Mesenchymal stem cell (in vitro differentiated cells and primary cell): ENCODE results near the gene TSPAN9. TPM values are rescaled to one million over a fixed set of nuclear protein-coding genes. Genes with fewer than 3 reads are reported as not detected.

Experiments used
- DNase-seq: peaks from one replicate; pipeline ENCODE4 v3.0.0-alpha.2; 2013
- H2AFZ ChIP-seq: one replicate; pipeline ENCODE4 v1.6.1; 2013; ENCODE audit warnings: low read depth, mild to moderate bottlenecking, control low read depth, inconsistent platforms, low read length, moderate library complexity
- H2AK5ac ChIP-seq: 2 replicates; pipeline ENCODE4 v1.6.1; 2013; ENCODE audit warnings: low read length, moderate library complexity, mild to moderate bottlenecking, inconsistent platforms; ENCODE audit not compliant: severe bottlenecking
- H2BK120ac ChIP-seq: one replicate; pipeline ENCODE4 v1.6.1; 2013; ENCODE audit warnings: low read depth, mild to moderate bottlenecking, inconsistent platforms, low read length, moderate library complexity
- H2BK12ac ChIP-seq, 2 experiments: one replicate each; pipeline ENCODE4 v1.6.1; 2013; ENCODE audit warnings: inconsistent platforms in 2 of 2, low read length in 2 of 2, mild to moderate bottlenecking in 2 of 2, moderate library complexity in 2 of 2, control low read depth in 1 of 2
- H2BK15ac ChIP-seq: one replicate; pipeline ENCODE4 v1.6.1; 2013; ENCODE audit warnings: mild to moderate bottlenecking, low read depth, inconsistent platforms; ENCODE audit not compliant: poor library complexity, severe bottlenecking
- H2BK5ac ChIP-seq: 2 replicates; pipeline ENCODE4 v1.6.1; 2013; ENCODE audit warnings: low read depth, mild to moderate bottlenecking, low read length, control low read depth, inconsistent platforms; ENCODE audit not compliant: poor library complexity, severe bottlenecking
- H3K14ac ChIP-seq, 2 experiments: one replicate each; pipeline ENCODE4 v1.6.1; 2013; ENCODE audit warnings: inconsistent platforms in 2 of 2, low read length in 2 of 2, control low read depth in 1 of 2, mild to moderate bottlenecking in 1 of 2, moderate library complexity in 1 of 2
- H3K18ac ChIP-seq, 2 experiments: one replicate each; pipeline ENCODE4 v1.6.1; 2013; ENCODE audit warnings: inconsistent platforms in 2 of 2, low read length in 2 of 2, control low read depth in 1 of 2, low read depth in 1 of 2, mild to moderate bottlenecking in 1 of 2
- H3K23ac ChIP-seq, 2 experiments: one replicate each; pipeline ENCODE4 v1.6.1; 2013; ENCODE audit warnings: inconsistent platforms in 2 of 2, low read length in 2 of 2, mild to moderate bottlenecking in 2 of 2, moderate library complexity in 2 of 2, control low read depth in 1 of 2
- H3K27ac ChIP-seq: 2 replicates; pipeline ENCODE4 v1.5.1; 2013; ENCODE audit warnings: mild to moderate bottlenecking, moderate library complexity, low read length, control low read depth, inconsistent platforms; ENCODE audit not compliant: poor library complexity, severe bottlenecking
- H3K27me3 ChIP-seq, 2 experiments: 2 replicates each; pipeline versions ENCODE4 v1.6.1 to v1.7.0; 2013; ENCODE audit warnings: low read length in 2 of 2, mild to moderate bottlenecking in 2 of 2, moderate library complexity in 2 of 2, control low read depth in 1 of 2, inconsistent platforms in 1 of 2; ENCODE audit not compliant: control insufficient read depth in 1 of 2, insufficient read depth in 1 of 2
- H3K36me3 ChIP-seq, 2 experiments: 2 replicates each; pipeline versions ENCODE4 v1.6.1 to v1.7.0; 2013; ENCODE audit warnings: low read length in 2 of 2, control low read depth in 1 of 2, inconsistent platforms in 1 of 2, low read depth in 1 of 2, mild to moderate bottlenecking in 1 of 2; ENCODE audit not compliant: insufficient read depth in 2 of 2, control insufficient read depth in 1 of 2
- H3K4ac ChIP-seq, 2 experiments: one replicate each; pipeline ENCODE4 v1.6.1; 2013; ENCODE audit warnings: inconsistent platforms in 2 of 2, low read length in 2 of 2, mild to moderate bottlenecking in 2 of 2, moderate library complexity in 2 of 2, control low read depth in 1 of 2, low read depth in 1 of 2
- H3K4me1 ChIP-seq: 2 replicates; pipeline ENCODE4 v1.6.1; 2013; ENCODE audit warnings: low read depth, low read length, control low read depth; ENCODE audit not compliant: control insufficient read depth, insufficient read depth
- H3K4me2 ChIP-seq: 2 replicates; pipeline ENCODE4 v1.6.1; 2013; ENCODE audit warnings: low read length, mild to moderate bottlenecking, inconsistent platforms; ENCODE audit not compliant: poor library complexity, severe bottlenecking
- H3K4me3 ChIP-seq, 2 experiments: 2 replicates each; pipeline versions ENCODE4 v1.5.1 to v1.7.0; 2013; ENCODE audit warnings: low read length in 2 of 2, mild to moderate bottlenecking in 2 of 2, control low read depth in 1 of 2, low read depth in 1 of 2; ENCODE audit not compliant: insufficient read depth in 1 of 2
- H3K79me1 ChIP-seq: replicated peaks from 2 replicates; pipeline ENCODE4 v1.6.1; 2013; ENCODE audit warnings: mild to moderate bottlenecking, control low read depth, low read length, inconsistent platforms; ENCODE audit not compliant: poor library complexity, severe bottlenecking
- H3K9ac ChIP-seq: 2 replicates; pipeline ENCODE4 v1.7.0; 2013; ENCODE audit warnings: mild to moderate bottlenecking, low read length, moderate library complexity
- H3K9me3 ChIP-seq: 2 replicates; pipeline ENCODE4 v1.7.0; 2013; ENCODE audit warnings: mild to moderate bottlenecking, low read length; ENCODE audit not compliant: control insufficient read depth
- H4K8ac ChIP-seq: one replicate; pipeline ENCODE4 v1.6.1; 2013; ENCODE audit warnings: inconsistent platforms, mild to moderate bottlenecking, low read length, moderate library complexity
- H4K91ac ChIP-seq: one replicate; pipeline ENCODE4 v1.6.1; 2013; ENCODE audit warnings: mild to moderate bottlenecking, low read length, inconsistent platforms
- WGBS: methylation state at CpG from one replicate; pipeline ENCODE4 v1.1.7; 2013; ENCODE audit warnings: mixed read lengths; 5-methylcytosine and 5-hydroxymethylcytosine counted together
- polyA plus RNA-seq, 2 experiments: library from polyadenylated mRNA; stranded (reverse); fragments of 200-250 nt; gene quantifications; one replicate each; pipeline ENCODE4 v1.2.3, GENCODE V29; 2013

TSPAN9 gene, protein sequence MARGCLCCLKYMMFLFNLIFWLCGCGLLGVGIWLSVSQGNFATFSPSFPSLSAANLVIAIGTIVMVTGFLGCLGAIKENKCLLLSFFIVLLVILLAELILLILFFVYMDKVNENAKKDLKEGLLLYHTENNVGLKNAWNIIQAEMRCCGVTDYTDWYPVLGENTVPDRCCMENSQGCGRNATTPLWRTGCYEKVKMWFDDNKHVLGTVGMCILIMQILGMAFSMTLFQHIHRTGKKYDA
- 22.0 TPM for polyA plus RNA-seq (2013, experiment 1 of 2)
- polyA plus RNA-seq (2013, experiment 2 of 2), result 21.7 TPM

DNA sequence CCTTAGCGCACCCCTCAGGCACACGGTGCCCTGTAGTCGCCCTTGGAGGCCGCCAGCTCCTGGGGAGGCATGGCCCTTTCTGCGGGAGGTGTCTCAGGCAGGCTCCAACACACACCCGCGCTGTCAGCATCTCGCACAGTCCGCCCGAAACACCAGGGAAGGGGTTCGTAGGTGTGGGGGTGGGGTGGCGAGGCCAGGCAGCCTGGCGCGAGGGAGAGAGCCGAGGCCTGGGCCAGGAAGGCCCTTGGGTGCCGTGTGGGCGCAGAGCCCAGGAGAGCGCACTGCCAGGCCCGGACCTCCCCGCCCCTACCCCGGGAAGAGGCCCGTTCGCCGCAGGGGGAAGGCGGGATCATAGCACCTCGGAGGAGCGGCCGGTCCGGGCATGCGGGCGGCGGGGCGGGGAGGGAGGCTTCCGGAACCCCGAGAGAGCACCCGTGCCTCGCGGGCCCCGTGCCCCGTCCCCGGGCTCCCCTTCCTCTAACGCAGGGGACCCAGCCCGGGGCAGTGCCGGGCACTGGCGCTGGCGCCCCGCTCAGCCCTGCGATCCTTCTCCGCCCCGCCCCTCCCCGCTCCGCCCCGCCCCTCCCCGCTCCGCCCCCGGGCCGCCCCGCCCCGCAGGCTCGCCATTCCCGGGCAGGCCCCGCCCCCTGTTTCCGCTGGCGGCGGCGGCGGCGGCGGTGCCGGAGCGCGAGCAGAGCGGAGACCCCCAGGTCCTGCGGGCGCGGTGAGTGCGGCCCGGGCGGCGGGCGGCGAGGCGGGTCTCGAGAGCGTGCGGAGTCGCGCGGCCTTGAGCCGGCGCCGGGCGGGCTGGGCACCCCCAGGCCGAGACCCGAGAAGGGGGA lies at the start of gene TSPAN9:
TSS of gene TSPAN9 (plus strand) at position 650 of the 842 bp plus-strand sequence. CDS start 123,815 bp downstream, outside the sequence.
- H3K23ac ChIP-seq, result peak within 1 kb of the TSS; percentile 60 to 82
- no peaks in the 10 kb centered on the region for H3K27me3 ChIP-seq
- H3K4me2 ChIP-seq, result peak within 1 kb of the TSS; percentile 92
- H2BK12ac ChIP-seq, result peak within 1 kb of the TSS in 1 of 2 experiments; percentile 74
- 2% methylated on average over 49 of the region's 95 CpGs for WGBS
- H3K14ac ChIP-seq, result peak within 1 kb of the TSS; percentile 20 to 87
- no peaks in the 10 kb centered on the region for H3K9me3 ChIP-seq
- H2AK5ac ChIP-seq, result no peak within 1 kb of the TSS
- H3K79me1 ChIP-seq, result peaks cover 12% of the 10 kb centered on the region
- no peak within 1 kb of the TSS for H2BK5ac ChIP-seq
- H4K8ac ChIP-seq, result peak within 1 kb of the TSS; percentile 97
- H3K4me1 ChIP-seq, result peaks cover 9% of the 10 kb centered on the region
- peak within 1 kb of the TSS; percentile 85 for H2BK120ac ChIP-seq
- peak within 1 kb of the TSS; percentile 93 for H4K91ac ChIP-seq
- peak within 1 kb of the TSS; percentile 83 for H2AFZ ChIP-seq
- DNase-seq, result peak; percentile 76
- peak within 1 kb of the TSS; percentile 69 to 93 for H3K18ac ChIP-seq
- H3K4me3 ChIP-seq, result peak within 1 kb of the TSS; percentile 84 to 88
- peak within 1 kb of the TSS; percentile 76 to 83 for H3K4ac ChIP-seq
- H3K36me3 ChIP-seq, result no peaks in the 10 kb centered on the region
- peak within 1 kb of the TSS; percentile 97 for H2BK15ac ChIP-seq
- H3K9ac ChIP-seq, result peak within 1 kb of the TSS; percentile 88
- H3K27ac ChIP-seq, result peak within 1 kb of the TSS; percentile 3

DNA sequence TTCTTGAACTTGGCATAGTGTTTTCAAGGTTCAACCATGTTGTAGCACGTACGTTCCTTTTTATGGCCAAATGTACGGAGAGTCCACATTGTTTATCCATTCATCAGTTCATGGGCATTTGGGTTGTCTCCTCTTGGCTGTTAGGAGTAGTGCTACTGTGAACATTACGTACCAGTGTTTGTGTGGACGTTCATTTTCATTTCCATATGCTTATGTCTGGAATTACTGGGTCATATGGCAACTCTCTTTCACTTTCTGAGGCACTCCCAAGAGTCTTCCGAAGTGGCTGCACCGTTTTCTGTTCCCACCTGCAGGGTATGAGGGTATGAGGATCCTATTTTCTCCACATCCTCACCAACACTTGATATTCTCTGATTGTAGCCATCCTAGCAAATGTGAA lies 49.1 kb upstream of the TSPAN9 start:
- Histone ChIP-seq H3K4me3 (no peak overlapping the region), H2AFZ (no peak overlapping the region), H3K27ac (no peak overlapping the region), H3K9ac (no peak overlapping the region), H3K4me1 (peaks cover 8% of the 10 kb centered on the region), H3K4ac (no peak overlapping the region), H2BK15ac (no peak overlapping the region), H2BK12ac (no peak overlapping the region), H3K4me2 (no peak overlapping the region), H3K23ac (no peak overlapping the region), H3K9me3 (no peaks in the 10 kb centered on the region), H2BK5ac (no peak overlapping the region), H3K27me3 (no peaks in the 10 kb centered on the region), H3K36me3 (peaks cover 12 to 33% of the 10 kb centered on the region in 2 experiments), H2AK5ac (no peak overlapping the region), H4K8ac (no peak overlapping the region), H2BK120ac (no peak overlapping the region), H3K14ac (no peak overlapping the region), H4K91ac (no peak overlapping the region), H3K79me1 (peaks cover 6% of the 10 kb centered on the region), H3K18ac (no peak overlapping the region)
- WGBS, result 97% methylated on average over 3 of the region's 7 CpGs
- DNase-seq, result no peak

DNA sequence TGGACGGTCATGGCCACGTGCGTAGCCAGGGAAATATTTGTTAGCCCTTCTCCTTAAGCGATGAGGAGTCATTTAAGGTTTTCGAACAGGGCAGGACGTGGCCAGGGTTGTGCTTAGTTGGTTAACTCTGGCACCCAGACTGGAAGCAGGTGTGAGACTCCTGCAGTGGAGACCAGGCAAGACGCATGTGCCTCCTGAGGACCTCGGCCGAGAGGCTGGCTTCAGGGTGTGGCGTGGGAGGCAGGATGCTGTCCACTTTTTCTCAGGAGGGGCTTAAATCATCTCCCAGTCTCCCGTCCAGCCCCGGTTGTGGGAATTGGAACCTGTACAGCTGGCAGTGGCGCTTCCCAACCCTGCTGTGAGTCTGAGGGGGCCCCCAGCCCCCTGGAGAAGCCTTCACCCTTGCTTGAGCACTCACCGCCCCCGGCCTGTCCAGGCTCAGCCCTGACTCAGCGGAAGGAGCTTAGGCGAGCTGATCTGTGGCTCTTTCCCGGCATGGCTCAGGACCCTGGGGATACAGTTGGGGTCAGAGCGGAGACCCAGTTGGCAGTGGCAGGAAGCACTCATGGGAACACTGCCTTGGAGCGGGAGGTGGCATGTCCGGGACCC lies 46.3 kb upstream of the TSPAN9 start:
- no peaks in the 10 kb centered on the region for H3K27me3 ChIP-seq
- peaks cover 9% of the 10 kb centered on the region for H3K79me1 ChIP-seq
- no peak overlapping the region for H3K14ac ChIP-seq
- H3K4ac ChIP-seq, result no peak overlapping the region
- DNase-seq, result no peak
- H4K91ac ChIP-seq, result no peak overlapping the region
- H3K36me3 ChIP-seq, result peaks cover 12 to 33% of the 10 kb centered on the region in 2 experiments
- H3K23ac ChIP-seq, result no peak overlapping the region
- WGBS, result 94% methylated on average over 19 of the region's 21 CpGs
- no peak overlapping the region for H2AK5ac ChIP-seq
- H4K8ac ChIP-seq, result no peak overlapping the region
- H2BK120ac ChIP-seq, result no peak overlapping the region
- H2BK15ac ChIP-seq, result no peak overlapping the region
- no peak overlapping the region for H2AFZ ChIP-seq
- no peak overlapping the region for H3K9ac ChIP-seq
- H3K9me3 ChIP-seq, result no peaks in the 10 kb centered on the region
- no peak overlapping the region for H2BK12ac ChIP-seq
- no peak overlapping the region for H3K27ac ChIP-seq
- H3K18ac ChIP-seq, result peak overlapping the region in 1 of 2 experiments; percentile 4
- peaks cover 15% of the 10 kb centered on the region for H3K4me1 ChIP-seq
- H3K4me3 ChIP-seq, result no peak overlapping the region
- no peak overlapping the region for H2BK5ac ChIP-seq
- H3K4me2 ChIP-seq, result no peak overlapping the region

DNA sequence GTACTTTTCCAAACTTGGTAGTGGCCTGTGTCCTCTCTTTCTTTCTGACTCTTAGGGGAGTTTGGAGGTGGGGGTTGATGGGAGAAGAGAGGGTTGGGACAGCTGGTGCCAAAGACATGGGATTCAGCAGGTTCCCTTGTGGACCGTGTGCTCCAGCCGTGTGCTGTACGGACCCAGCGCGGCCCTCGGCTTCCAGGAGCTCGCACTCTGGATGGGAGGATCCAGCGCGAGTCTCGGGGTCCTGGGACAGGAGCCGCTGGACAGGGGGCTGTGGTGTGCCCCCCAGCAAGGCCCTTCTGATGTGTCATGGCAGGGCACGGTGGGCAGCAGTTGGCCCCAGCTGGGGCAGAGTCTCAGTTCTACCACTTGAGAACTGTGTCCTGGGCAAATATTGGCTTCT lies 45.0 kb upstream of the TSPAN9 start:
- Histone ChIP-seq H2AFZ (no peak overlapping the region), H3K27ac (no peak overlapping the region), H3K9ac (no peak overlapping the region), H3K36me3 (peaks cover 12 to 36% of the 10 kb centered on the region in 2 experiments), H3K23ac (peak overlapping the region in 1 of 2 experiments; percentile 31), H3K14ac (no peak overlapping the region), H2AK5ac (no peak overlapping the region), H2BK120ac (no peak overlapping the region), H2BK15ac (no peak overlapping the region), H3K27me3 (no peaks in the 10 kb centered on the region), H3K4ac (no peak overlapping the region), H4K91ac (no peak overlapping the region), H2BK12ac (no peak overlapping the region), H3K4me3 (no peak overlapping the region), H2BK5ac (no peak overlapping the region), H3K79me1 (peaks cover 13% of the 10 kb centered on the region), H3K9me3 (no peaks in the 10 kb centered on the region), H4K8ac (no peak overlapping the region), H3K4me1 (peaks cover 15% of the 10 kb centered on the region), H3K18ac (no peak overlapping the region), H3K4me2 (no peak overlapping the region)
- WGBS, result 89% methylated on average over 12 of the region's 12 CpGs
- DNase-seq, result no peak
